Measurements from ENCODE around the gene ADORA3. TPM values are rescaled to one million over a fixed set of nuclear protein-coding genes. Genes with fewer than 3 reads are reported as not detected.

Gene ADORA3
- total RNA-seq, 1 donor from 2014 or later: not detected

DNA sequence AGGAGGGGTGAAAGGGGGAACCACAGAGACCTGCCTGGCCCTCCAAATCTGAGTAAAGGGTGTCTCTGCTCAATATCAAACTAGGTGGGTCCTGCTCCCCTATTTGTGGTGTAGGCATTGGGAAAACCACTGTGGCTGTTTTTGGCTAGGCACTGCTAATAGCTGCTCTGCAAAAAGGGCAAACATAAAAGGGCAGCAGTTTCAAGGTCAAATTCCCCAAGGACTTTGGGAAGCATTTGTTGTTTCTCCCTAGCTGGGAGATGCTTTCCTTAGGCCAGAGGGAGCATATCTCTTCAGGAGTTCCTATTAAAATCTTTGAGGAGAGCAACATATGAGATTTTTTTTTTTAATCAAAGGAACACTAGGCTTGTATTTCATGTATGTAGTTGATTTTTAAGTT lies 27.2 kb downstream of the ADORA3 start:
- no peaks in the 10 kb centered on the region for H3K9me3 ChIP-seq (ENCODE audit: low read depth)
- Mint-ChIP-seq H3K27me3 (ENCODE audit: insufficient read depth, low read depth) (no peaks in the 10 kb centered on the region), H3K4me1 (no peaks in the 10 kb centered on the region), H3K36me3 (no peaks in the 10 kb centered on the region), H3K27ac (no peak overlapping the region), H3K4me3 (no peak overlapping the region), H3K9me3 (no peaks in the 10 kb centered on the region)
- no peak overlapping the region for H3K4me3 ChIP-seq
- no peaks in the 10 kb centered on the region for H3F3A ChIP-seq (ENCODE audit: low read depth)
- H3K4me1 ChIP-seq: peaks cover 8% of the 10 kb centered on the region
- H4K20me1 ChIP-seq (ENCODE audit: low read depth): no peaks in the 10 kb centered on the region
- H3K27ac ChIP-seq: no peak overlapping the region
- no peaks in the 10 kb centered on the region for H3K36me3 ChIP-seq
- no peaks in the 10 kb centered on the region for H3K27me3 ChIP-seq
- no peak for DNase-seq (ENCODE audit: low spot score)
- no peak overlapping the region for H2AFZ ChIP-seq (replicated peaks)
- TF ChIP-seq EZH2phosphoT487 (IDR thresholded peaks at IDR 0.05): no peak
- TF ChIP-seq EZH2 (IDR thresholded peaks at IDR 0.05): no peak
- TF ChIP-seq, protein P1, sequence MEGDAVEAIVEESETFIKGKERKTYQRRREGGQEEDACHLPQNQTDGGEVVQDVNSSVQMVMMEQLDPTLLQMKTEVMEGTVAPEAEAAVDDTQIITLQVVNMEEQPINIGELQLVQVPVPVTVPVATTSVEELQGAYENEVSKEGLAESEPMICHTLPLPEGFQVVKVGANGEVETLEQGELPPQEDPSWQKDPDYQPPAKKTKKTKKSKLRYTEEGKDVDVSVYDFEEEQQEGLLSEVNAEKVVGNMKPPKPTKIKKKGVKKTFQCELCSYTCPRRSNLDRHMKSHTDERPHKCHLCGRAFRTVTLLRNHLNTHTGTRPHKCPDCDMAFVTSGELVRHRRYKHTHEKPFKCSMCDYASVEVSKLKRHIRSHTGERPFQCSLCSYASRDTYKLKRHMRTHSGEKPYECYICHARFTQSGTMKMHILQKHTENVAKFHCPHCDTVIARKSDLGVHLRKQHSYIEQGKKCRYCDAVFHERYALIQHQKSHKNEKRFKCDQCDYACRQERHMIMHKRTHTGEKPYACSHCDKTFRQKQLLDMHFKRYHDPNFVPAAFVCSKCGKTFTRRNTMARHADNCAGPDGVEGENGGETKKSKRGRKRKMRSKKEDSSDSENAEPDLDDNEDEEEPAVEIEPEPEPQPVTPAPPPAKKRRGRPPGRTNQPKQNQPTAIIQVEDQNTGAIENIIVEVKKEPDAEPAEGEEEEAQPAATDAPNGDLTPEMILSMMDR (IDR thresholded peaks at IDR 0.05): no peak
- no peak overlapping the region for H3K4me2 ChIP-seq
- no peaks in the 10 kb centered on the region for H3K79me2 ChIP-seq (ENCODE audit: low read depth)
- no peak overlapping the region for H3K9ac ChIP-seq

DNA sequence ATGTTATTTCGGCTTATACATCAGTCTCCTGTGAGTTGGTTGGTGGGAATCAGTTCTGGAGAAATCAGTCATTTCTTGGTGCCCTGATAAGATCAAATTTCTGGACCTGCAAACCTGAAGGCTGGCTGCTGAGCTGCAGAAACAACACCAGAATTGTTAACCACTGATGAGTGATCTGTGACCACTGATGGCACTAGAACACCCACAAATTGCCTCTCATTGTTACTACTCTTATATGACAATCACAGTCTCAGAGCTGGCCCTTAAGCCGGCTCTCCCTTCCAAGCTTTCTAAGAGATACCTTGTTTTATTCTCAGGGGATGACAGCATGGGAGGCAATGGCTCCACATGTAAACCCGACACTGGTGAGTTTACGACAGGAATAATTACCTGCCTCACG lies 27.7 kb downstream of the ADORA3 start:
- no peak overlapping the region for H3K4me3 Mint-ChIP-seq
- H3K4me3 ChIP-seq: no peak overlapping the region
- no peak for DNase-seq (ENCODE audit: low spot score)

DNA sequence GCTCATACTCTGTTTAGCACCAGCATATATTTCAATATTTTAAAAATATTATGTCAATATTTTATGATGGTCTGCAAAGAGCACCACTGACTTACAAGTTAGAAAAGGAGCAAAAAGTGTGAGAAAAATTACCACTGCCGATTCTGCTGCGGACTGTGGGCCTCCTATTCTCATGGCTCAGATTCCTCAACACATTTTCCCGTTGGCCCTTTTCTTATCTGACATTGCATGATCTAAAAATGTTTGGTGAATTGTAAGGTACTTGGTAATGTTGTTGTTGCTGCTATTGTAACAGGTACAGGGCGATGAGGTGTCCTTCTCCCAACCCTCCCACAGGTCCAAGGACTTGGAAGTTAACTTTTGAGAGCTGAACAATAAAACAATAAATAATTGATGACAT lies 28.9 kb downstream of the ADORA3 start:
- no peaks in the 10 kb centered on the region for H3K27me3 ChIP-seq
- no peaks in the 10 kb centered on the region for H3K79me2 ChIP-seq (ENCODE audit: low read depth)
- H3K9me3 Mint-ChIP-seq: no peaks in the 10 kb centered on the region
- no peaks in the 10 kb centered on the region for H3K4me1 Mint-ChIP-seq
- H2AFZ ChIP-seq (replicated peaks): no peak overlapping the region
- peaks cover 8% of the 10 kb centered on the region for H3K4me1 ChIP-seq
- H3F3A ChIP-seq (ENCODE audit: low read depth): no peaks in the 10 kb centered on the region
- H3K4me2 ChIP-seq: no peak overlapping the region
- no peaks in the 10 kb centered on the region for H3K36me3 ChIP-seq
- no peaks in the 10 kb centered on the region for H3K9me3 ChIP-seq (ENCODE audit: low read depth)
- H3K4me3 ChIP-seq: no peak overlapping the region
- H3K4me3 Mint-ChIP-seq: no peak overlapping the region
- DNase-seq (ENCODE audit: low spot score): no peak
- TF ChIP-seq EZH2 (IDR thresholded peaks at IDR 0.05) (no peak), EZH2phosphoT487 (IDR thresholded peaks at IDR 0.05) (no peak)
- TF ChIP-seq, protein P1 (IDR thresholded peaks at IDR 0.05): no peak
- H4K20me1 ChIP-seq (ENCODE audit: low read depth): no peaks in the 10 kb centered on the region
- H3K36me3 Mint-ChIP-seq: no peaks in the 10 kb centered on the region
- H3K27me3 Mint-ChIP-seq (ENCODE audit: insufficient read depth, low read depth): no peaks in the 10 kb centered on the region
- H3K27ac ChIP-seq: no peak overlapping the region
- no peak overlapping the region for H3K27ac Mint-ChIP-seq
- H3K9ac ChIP-seq: no peak overlapping the region

More for the DNA sequence above, 27.7 kb downstream of the ADORA3 start:
- Mint-ChIP-seq H3K27ac (no peak overlapping the region), H3K27me3 (ENCODE audit: insufficient read depth, low read depth) (no peaks in the 10 kb centered on the region), H3K9me3 (no peaks in the 10 kb centered on the region), H3K4me1 (no peaks in the 10 kb centered on the region), H3K36me3 (no peaks in the 10 kb centered on the region)
- Histone ChIP-seq H3K79me2 (ENCODE audit: low read depth) (no peaks in the 10 kb centered on the region), H3K9ac (no peak overlapping the region), H3F3A (ENCODE audit: low read depth) (no peaks in the 10 kb centered on the region), H3K9me3 (ENCODE audit: low read depth) (no peaks in the 10 kb centered on the region), H3K27me3 (no peaks in the 10 kb centered on the region), H2AFZ (replicated peaks) (no peak overlapping the region), H3K27ac (no peak overlapping the region), H4K20me1 (ENCODE audit: low read depth) (no peaks in the 10 kb centered on the region), H3K36me3 (no peaks in the 10 kb centered on the region), H3K4me1 (peaks cover 8% of the 10 kb centered on the region), H3K4me2 (no peak overlapping the region)
- TF ChIP-seq EZH2phosphoT487 (IDR thresholded peaks at IDR 0.05) (no peak), EZH2 (IDR thresholded peaks at IDR 0.05) (no peak)
- TF ChIP-seq, protein P1 (IDR thresholded peaks at IDR 0.05): no peak
